ENCODE measurements around the gene VARS2. TPM values are rescaled to one million over a fixed set of nuclear protein-coding genes. Genes with fewer than 3 reads are reported as not detected.
"Not testable (repeated sequence)": the region's sequence is repeated elsewhere in the genome, so short reads cannot be mapped to it uniquely, and the experiment has no call there.

The VARS2 gene
- total RNA-seq, 6 experiments from 2014 or later = 15.3 to 18.4 (median 16.9) TPM

DNA sequence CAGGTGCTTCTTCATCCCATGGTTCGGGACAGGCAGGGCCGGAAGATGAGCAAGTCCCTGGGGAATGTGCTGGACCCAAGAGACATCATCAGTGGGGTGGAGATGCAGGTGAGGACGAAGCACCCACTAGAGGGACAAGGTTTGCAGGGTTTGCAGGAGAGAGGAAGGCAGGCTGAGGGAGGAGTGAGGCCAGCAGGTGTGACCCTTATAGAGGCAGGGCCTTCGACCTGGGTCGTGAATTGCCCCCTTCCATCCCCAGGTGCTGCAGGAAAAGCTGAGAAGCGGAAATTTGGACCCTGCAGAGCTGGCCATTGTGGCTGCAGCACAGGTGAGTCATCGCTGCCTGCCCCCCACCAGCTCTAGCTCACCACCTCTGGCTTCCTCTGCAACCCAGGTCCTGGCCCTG is 8.4 kb downstream of the VARS2 start:
- Mint-ChIP-seq H3K9me3 (no peaks in the 10 kb centered on the region), H3K4me3 (no peak overlapping the region), H3K27ac (no peak overlapping the region), H3K27me3 (ENCODE audit: insufficient read depth) (no peaks in the 10 kb centered on the region; the same call in none of the 2 replicates), H3K4me1 (ENCODE audit: low read depth) (peaks cover 9% of the 10 kb centered on the region), H3K36me3 (ENCODE audit: low read depth) (peaks cover 13% of the 10 kb centered on the region)
- no peak for DNase-seq
- TF ChIP-seq, protein P1, sequence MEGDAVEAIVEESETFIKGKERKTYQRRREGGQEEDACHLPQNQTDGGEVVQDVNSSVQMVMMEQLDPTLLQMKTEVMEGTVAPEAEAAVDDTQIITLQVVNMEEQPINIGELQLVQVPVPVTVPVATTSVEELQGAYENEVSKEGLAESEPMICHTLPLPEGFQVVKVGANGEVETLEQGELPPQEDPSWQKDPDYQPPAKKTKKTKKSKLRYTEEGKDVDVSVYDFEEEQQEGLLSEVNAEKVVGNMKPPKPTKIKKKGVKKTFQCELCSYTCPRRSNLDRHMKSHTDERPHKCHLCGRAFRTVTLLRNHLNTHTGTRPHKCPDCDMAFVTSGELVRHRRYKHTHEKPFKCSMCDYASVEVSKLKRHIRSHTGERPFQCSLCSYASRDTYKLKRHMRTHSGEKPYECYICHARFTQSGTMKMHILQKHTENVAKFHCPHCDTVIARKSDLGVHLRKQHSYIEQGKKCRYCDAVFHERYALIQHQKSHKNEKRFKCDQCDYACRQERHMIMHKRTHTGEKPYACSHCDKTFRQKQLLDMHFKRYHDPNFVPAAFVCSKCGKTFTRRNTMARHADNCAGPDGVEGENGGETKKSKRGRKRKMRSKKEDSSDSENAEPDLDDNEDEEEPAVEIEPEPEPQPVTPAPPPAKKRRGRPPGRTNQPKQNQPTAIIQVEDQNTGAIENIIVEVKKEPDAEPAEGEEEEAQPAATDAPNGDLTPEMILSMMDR (IDR thresholded peaks at IDR 0.05) = no peak

DNA sequence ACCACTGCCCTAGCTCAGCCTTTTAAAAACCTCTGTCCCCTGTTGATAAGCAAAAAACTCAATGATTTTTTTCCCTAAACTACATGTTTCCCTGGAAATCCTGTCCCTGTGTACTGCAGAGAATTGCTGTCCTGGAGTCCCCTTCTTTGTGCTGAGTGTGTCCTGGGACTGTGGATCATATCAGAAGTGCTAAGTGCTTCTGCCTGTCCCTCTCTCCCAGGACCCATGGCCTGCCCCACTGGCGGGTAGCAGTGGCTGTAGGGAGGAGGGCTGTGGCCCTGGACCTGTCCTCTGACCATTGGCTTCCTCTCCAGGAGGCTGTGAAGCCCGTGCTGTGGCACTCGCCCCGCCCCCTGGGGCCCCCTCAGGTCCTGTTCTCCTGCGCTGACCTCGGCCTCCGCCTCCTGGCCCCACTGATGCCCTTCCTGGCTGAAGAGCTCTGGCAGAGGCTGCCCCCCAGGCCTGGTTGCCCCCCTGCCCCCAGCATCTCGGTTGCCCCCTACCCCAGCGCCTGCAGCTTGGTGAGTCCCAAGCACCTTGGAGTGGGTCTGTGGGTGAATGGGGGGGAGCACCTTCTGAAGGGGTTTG is 10.1 kb downstream of the VARS2 start:
- not testable (repeated sequence) for H3K4me3 Mint-ChIP-seq, DNase-seq
- peaks cover 30% of the 10 kb centered on the region for H3K36me3 Mint-ChIP-seq (ENCODE audit: low read depth)

DNA sequence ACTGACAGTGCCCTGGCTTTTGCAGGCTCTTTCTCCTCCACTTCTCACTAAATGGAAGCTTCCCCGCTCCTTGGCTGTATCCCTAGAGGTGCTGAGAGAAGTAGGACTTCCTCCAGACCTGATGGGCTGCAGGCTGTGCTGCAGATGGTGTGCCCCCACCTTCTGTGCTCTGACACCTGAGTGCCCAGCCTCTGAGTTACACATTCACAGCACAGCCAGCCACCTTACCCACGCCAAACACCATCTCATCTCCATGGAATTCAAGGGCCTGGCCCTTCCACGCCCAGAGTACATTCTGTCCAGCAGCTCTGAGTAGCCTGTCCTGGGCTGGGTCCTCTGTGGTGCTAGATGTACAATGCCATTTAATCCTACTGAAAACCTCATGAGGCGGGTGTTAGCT is 12.6 kb downstream of the VARS2 start:
- H3K36me3 Mint-ChIP-seq (ENCODE audit: low read depth) = peaks cover 33% of the 10 kb centered on the region
- H3K27me3 Mint-ChIP-seq (ENCODE audit: insufficient read depth) = peaks cover 3% of the 10 kb centered on the region; the same call in 1 of the 2 replicates
- H3K4me3 Mint-ChIP-seq = no peak overlapping the region
- DNase-seq = no peak
- peaks cover 9% of the 10 kb centered on the region for H3K4me1 Mint-ChIP-seq (ENCODE audit: low read depth)
- H3K9me3 Mint-ChIP-seq = peaks cover 12% of the 10 kb centered on the region
- H3K27ac Mint-ChIP-seq = no peak overlapping the region
- TF ChIP-seq, protein P1 (IDR thresholded peaks at IDR 0.05) = no peak

More for the DNA sequence above, 10.1 kb downstream of the VARS2 start:
- not testable (repeated sequence) for H3K27ac Mint-ChIP-seq; H3K27me3 Mint-ChIP-seq (ENCODE audit: insufficient read depth); H3K4me1 Mint-ChIP-seq (ENCODE audit: low read depth)
- peaks cover 12% of the 10 kb centered on the region for H3K9me3 Mint-ChIP-seq

DNA sequence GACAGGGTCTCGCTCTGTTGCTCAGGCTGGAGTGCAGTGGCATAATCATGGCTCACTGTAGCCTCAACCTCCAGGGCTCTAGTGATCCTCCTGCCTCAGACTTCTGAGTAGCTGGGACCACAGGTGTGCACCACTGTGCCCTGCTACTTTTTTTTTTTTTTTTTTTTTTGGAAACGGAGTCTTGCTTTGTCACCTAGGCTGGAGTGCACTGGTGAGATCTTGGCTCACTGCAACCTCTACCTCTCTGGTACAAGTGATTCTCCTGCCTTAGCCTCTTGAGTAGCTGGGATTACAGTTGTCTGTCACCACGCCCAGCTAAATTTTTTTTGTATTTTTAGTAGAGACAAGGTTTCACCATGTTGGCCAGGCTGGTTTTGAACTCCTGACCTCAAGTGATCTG is 13.0 kb downstream of the VARS2 start:
- not testable (repeated sequence) for H3K4me1 Mint-ChIP-seq (ENCODE audit: low read depth); H3K4me3 Mint-ChIP-seq; H3K27ac Mint-ChIP-seq; H3K27me3 Mint-ChIP-seq (ENCODE audit: insufficient read depth); DNase-seq
- Mint-ChIP-seq H3K36me3 (ENCODE audit: low read depth) (peaks cover 33% of the 10 kb centered on the region), H3K9me3 (peaks cover 12% of the 10 kb centered on the region)

DNA sequence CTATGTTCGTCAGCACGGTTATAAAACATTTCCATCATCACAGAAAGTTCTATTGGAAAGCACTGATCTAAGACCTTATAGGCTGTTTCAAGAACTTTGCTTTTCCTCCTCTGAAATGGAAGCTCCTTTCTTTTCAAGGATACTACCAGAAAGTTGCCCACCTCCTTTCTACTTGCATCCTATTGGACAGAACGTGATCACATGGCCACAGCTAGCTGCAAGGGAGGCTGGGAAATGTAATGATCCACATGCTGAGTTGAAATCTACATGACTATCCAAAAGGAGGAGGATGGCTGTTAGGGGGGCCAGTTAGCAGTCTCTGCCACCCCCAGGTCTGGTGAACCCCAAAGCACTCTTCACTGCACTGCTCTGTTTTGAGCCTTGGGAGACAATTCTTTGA is 14.6 kb downstream of the VARS2 start:
- DNase-seq = no peak
- H3K4me3 Mint-ChIP-seq = no peak overlapping the region
- H3K27ac Mint-ChIP-seq = no peak overlapping the region
- peaks cover 11% of the 10 kb centered on the region for H3K27me3 Mint-ChIP-seq (ENCODE audit: insufficient read depth)
- H3K36me3 Mint-ChIP-seq (ENCODE audit: low read depth) = peaks cover 21% of the 10 kb centered on the region
- H3K4me1 Mint-ChIP-seq (ENCODE audit: low read depth) = peaks cover 9% of the 10 kb centered on the region
- TF ChIP-seq, protein P1 (IDR thresholded peaks at IDR 0.05) = no peak
- peaks cover 12% of the 10 kb centered on the region for H3K9me3 Mint-ChIP-seq

DNA sequence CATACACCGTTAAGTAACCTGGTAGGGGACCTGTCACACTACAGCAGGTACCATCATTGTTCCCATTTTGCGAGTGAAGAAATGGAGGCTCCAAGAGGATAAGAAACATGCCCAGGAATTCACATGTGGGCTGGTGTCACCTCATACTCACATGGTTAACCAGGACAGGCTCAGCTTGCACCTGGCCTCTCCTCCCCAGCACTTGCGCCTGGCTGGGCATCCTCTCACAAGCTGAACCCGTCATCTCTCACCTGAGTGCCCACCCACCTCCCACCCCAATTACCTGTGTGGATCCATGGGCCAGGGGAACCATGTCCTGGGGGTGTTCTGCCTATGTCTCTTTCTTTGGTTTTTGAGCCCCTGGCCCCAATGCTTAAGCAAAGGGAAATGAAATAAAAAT is 16.5 kb downstream of the VARS2 start:
- no peak for DNase-seq
- H3K9me3 Mint-ChIP-seq = peaks cover 12% of the 10 kb centered on the region
- peaks cover 9% of the 10 kb centered on the region for H3K4me1 Mint-ChIP-seq (ENCODE audit: low read depth)
- TF ChIP-seq, protein P1 (IDR thresholded peaks at IDR 0.05) = no peak
- H3K27ac Mint-ChIP-seq = no peak overlapping the region
- H3K36me3 Mint-ChIP-seq (ENCODE audit: low read depth) = peaks cover 21% of the 10 kb centered on the region
- H3K4me3 Mint-ChIP-seq = no peak overlapping the region
- H3K27me3 Mint-ChIP-seq (ENCODE audit: insufficient read depth) = peaks cover 11% of the 10 kb centered on the region

Measured in HFFc6 (cell line).